RWPE2 (cell line): ENCODE results near the gene EFCAB5.

ENCODE experiments used
- ATAC-seq: fragments of 200-7000 bp; cut with Tn5 transposase; 3 replicates; pipeline ENCODE4 v1.9.1; 2021; ENCODE audit warnings: low read depth
- DNase-seq: peaks from one replicate; pipeline ENCODE4 v3.0.0-alpha.2; 2020; ENCODE audit warnings: low spot score
- H3K27ac ChIP-seq: fragments of 450-650 bp; 2 replicates; pipeline ENCODE4 v1.5.1; 2017; ENCODE audit warnings: mild to moderate bottlenecking; ENCODE audit not compliant: poor library complexity, severe bottlenecking
- H3K27me3 ChIP-seq: fragments of 250-450 bp; sonication (Bioruptor Pico); 2 replicates; pipeline ENCODE4 v1.5.1; 2021; ENCODE audit warnings: mild to moderate bottlenecking, moderate library complexity; ENCODE audit not compliant: insufficient read depth, poor library complexity, severe bottlenecking
- H3K36me3 ChIP-seq: fragments of 250-450 bp; sonication (Bioruptor Pico); 2 replicates; pipeline ENCODE4 v1.5.1; 2020; ENCODE audit warnings: low read depth, mild to moderate bottlenecking, moderate library complexity
- H3K4me1 ChIP-seq: fragments of 250-450 bp; sonication (Bioruptor Pico); 2 replicates; pipeline ENCODE4 v1.5.1; 2021; ENCODE audit warnings: mild to moderate bottlenecking, moderate library complexity; ENCODE audit not compliant: insufficient read depth, poor library complexity, severe bottlenecking
- H3K4me3 ChIP-seq: fragments of 250-450 bp; sonication (Bioruptor Pico); 2 replicates; pipeline ENCODE4 v1.5.1; 2021; ENCODE audit warnings: mild to moderate bottlenecking, moderate library complexity; ENCODE audit not compliant: severe bottlenecking
- H3K9me3 ChIP-seq: fragments of 250-450 bp; sonication (Bioruptor Pico); 2 replicates; pipeline ENCODE4 v1.5.1; 2021; ENCODE audit warnings: mild to moderate bottlenecking, moderate library complexity; ENCODE audit not compliant: severe bottlenecking
- CTCF ChIP-seq: fragments of 450-650 bp; IDR thresholded peaks from one replicate; pipeline ENCODE4 v1.5.1; 2017; ENCODE audit warnings: mild to moderate bottlenecking, moderate library complexity; ENCODE audit not compliant: poor library complexity, severe bottlenecking

EFCAB5 gene

GRCh38 chr17:30101686-30102390 lies 160.4 kb downstream of the EFCAB5 start:
- no peaks in the 10 kb centered on the region for H3K9me3 ChIP-seq
- ATAC-seq (no peak), DNase-seq (no peak)
- no peak overlapping the region for H3K4me3 ChIP-seq
- H3K27me3 ChIP-seq = no peaks in the 10 kb centered on the region
- no peak for TF ChIP-seq CTCF
- no peaks in the 10 kb centered on the region for H3K36me3 ChIP-seq
- H3K27ac ChIP-seq = no peak overlapping the region
- H3K4me1 ChIP-seq = no peaks in the 10 kb centered on the region

GRCh38 chr17:30103921-30104320 lies 162.5 kb downstream of the EFCAB5 start:
- H3K27me3 ChIP-seq = no peaks in the 10 kb centered on the region
- H3K36me3 ChIP-seq = no peaks in the 10 kb centered on the region
- H3K27ac ChIP-seq = no peak overlapping the region
- no peak for ATAC-seq
- H3K4me3 ChIP-seq = no peak overlapping the region
- DNase-seq = no peak
- H3K4me1 ChIP-seq = no peaks in the 10 kb centered on the region
- no peak for TF ChIP-seq CTCF
- no peaks in the 10 kb centered on the region for H3K9me3 ChIP-seq

GRCh38 chr17:30104575-30105339 lies 163.3 kb downstream of the EFCAB5 start:
- Histone ChIP-seq H3K4me3 (peak overlapping the region; percentile 23), H3K36me3 (no peaks in the 10 kb centered on the region), H3K4me1 (no peaks in the 10 kb centered on the region), H3K27ac (no peak overlapping the region), H3K27me3 (no peaks in the 10 kb centered on the region), H3K9me3 (no peaks in the 10 kb centered on the region)
- TF ChIP-seq CTCF = peak; percentile 96
- DNase-seq (peak; percentile 68), ATAC-seq (peak; percentile 94)

GRCh38 chr17:30112794-30113193 lies 171.4 kb downstream of the EFCAB5 start:
- no peak for ATAC-seq
- no peaks in the 10 kb centered on the region for H3K9me3 ChIP-seq

More at GRCh38 chr17:30112794-30113193, 171.4 kb downstream of the EFCAB5 start:
- H3K4me3 ChIP-seq = no peak overlapping the region
- DNase-seq = no peak
- TF ChIP-seq CTCF = no peak
- peaks cover 6% of the 10 kb centered on the region for H3K4me1 ChIP-seq
- H3K27ac ChIP-seq = no peak overlapping the region
- peaks cover 2% of the 10 kb centered on the region; the same call in 1 of the 2 replicates for H3K36me3 ChIP-seq
- H3K27me3 ChIP-seq = no peaks in the 10 kb centered on the region
